Epithelial cell of esophagus (primary cell): ENCODE data around the gene UBE2Q1.
A peak's percentile ranks its signal among the peaks of the same experiment; 100 is the strongest.

Experiments used
- DNase-seq: peaks from one replicate; pipeline ENCODE4 v3.0.0; 2010; ENCODE audit warnings: low read depth
- H3K4me3 ChIP-seq: 2 replicates; pipeline ENCODE4 v1.5.1; 2011; ENCODE audit warnings: mild to moderate bottlenecking, low read length, control low read depth
- TF ChIP-seq, protein P1 (sequence below): IDR thresholded peaks from 2 replicates; pipeline ENCODE4 v1.5.1; 2011; ENCODE audit warnings: low read depth, mild to moderate bottlenecking, low read length, control low read depth, inconsistent platforms; ENCODE audit not compliant: insufficient read depth; ENCODE audit errors: missing control alignments

The UBE2Q1 gene

DNA sequence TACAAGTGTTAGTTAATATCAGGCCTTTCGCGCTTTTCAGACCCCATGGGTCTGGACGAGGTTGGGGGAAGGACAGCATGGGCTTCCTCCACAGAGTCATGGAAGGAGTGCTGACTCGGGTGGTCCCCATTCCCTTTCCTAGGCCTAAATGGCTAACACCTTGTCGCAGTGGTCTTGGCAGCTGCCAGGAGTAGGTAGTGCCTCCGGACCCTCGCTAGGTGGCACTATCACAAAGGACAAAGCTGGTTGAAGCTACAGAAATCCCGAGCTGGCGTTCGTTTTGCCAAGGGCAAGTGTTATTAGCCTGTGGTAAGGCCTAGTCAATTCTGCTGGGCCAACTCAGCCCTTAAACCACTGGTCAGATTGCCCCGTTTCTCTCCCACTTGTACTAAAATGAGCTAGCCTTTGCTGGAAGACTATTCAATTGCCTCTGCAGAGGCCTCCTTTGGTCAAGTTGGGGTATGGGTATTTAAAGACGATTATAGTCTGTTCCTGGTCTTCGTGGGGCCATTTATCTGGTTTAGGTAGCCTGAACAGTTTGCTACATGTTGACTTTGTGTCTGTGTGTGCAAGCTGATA, 1.1 kb upstream of the UBE2Q1 start:
- H3K4me3 ChIP-seq: peak overlapping the region; percentile 82
- DNase-seq: peak; percentile 92
- TF ChIP-seq, protein P1, sequence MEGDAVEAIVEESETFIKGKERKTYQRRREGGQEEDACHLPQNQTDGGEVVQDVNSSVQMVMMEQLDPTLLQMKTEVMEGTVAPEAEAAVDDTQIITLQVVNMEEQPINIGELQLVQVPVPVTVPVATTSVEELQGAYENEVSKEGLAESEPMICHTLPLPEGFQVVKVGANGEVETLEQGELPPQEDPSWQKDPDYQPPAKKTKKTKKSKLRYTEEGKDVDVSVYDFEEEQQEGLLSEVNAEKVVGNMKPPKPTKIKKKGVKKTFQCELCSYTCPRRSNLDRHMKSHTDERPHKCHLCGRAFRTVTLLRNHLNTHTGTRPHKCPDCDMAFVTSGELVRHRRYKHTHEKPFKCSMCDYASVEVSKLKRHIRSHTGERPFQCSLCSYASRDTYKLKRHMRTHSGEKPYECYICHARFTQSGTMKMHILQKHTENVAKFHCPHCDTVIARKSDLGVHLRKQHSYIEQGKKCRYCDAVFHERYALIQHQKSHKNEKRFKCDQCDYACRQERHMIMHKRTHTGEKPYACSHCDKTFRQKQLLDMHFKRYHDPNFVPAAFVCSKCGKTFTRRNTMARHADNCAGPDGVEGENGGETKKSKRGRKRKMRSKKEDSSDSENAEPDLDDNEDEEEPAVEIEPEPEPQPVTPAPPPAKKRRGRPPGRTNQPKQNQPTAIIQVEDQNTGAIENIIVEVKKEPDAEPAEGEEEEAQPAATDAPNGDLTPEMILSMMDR: peak; percentile 98

DNA sequence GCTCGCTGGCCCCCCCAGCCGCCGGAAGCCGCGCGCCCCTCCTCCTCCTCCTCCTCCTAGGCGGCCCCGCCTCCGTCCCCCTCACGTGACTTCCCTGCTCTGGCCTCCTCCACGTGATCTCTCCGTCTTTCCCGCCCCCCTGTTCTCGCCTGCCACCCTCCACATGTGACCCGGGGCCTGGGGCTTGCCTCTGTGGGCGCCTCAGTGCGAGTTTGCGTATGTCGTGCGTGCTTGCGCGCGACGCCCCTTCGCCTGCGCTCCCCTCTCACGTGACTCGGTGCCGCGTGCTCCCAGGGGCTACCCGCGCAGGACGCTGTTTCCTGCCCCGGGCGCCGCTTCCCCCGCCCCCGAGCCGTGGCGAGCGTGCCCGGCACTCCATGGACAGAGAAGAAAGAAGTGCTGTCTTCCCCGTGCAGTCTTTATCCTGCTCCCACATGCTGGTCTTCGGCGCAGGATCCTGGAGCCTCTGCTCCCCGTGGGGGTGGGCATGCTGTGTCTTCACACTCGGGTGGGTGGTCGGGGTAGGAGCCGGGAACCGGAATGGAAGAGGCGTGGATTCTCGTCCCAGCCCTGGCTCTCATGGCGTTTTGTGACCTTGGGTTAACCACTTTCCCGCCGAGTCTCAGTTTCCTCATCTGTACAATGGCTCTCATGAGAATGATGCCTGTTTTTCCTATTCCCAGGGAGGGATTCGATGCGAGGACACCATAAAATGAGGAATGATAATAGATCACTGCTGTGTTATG, 431 bp upstream of the UBE2Q1 start:
- DNase-seq: peak; percentile 98
- H3K4me3 ChIP-seq: peak overlapping the region; percentile 82
- TF ChIP-seq, protein P1: no peak

DNA sequence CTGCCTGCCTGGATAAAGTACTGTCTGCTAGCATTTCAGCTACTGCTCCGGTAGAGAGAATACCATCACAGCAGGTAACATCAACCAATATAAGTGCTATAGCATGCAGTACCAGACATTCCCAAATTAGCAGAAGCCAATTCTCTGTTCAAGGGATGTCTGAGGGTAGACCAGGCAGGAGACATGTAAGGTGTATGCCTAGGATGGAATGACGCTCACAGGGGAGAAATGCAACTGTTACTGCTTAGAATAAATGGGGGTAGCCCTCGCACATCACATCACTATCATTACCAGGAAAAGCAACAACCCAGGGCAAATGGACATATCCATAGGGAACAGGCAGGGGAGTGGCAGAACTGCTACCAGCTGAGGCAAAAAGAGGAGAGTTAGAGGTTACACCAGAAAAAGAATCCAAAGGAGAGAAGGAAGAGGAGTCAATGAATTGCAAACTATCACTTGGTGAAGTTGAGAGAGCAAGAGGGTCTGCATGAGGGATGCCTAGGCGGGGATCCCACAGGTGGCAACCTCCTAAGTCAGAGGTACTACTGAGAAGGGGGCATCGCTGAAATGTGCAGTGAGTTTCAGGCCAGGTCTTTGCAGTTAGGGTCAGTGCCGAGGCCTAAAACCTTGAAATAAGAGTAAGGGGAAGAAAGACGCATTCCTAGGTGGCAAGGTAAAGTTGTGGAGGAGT, 1.1 kb downstream of the UBE2Q1 start:
- no peak for DNase-seq
- TF ChIP-seq, protein P1: no peak
- peak overlapping the region; percentile 82 for H3K4me3 ChIP-seq

DNA sequence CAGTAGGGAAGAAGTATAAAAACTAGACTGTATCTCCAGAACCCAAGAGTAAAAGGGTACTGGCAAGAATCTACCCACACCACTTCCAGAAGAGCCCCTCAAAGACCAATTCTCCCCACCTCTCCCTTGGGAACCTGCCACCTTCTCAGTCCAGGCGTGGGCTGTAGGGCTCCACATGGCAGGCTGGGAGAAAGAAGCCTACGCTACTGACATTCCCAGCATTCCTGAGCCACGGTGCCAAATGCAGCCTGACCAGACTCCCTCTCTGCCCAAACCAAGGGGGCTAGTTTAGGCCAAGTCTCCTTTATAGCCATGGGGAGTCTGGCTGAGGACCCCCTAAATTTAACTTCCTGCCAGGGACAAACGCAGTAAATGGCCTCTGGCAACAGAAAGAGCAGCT, 2.0 kb downstream of the UBE2Q1 start:
- peak overlapping the region; percentile 82 for H3K4me3 ChIP-seq
- DNase-seq: no peak
- TF ChIP-seq, protein P1: no peak

DNA sequence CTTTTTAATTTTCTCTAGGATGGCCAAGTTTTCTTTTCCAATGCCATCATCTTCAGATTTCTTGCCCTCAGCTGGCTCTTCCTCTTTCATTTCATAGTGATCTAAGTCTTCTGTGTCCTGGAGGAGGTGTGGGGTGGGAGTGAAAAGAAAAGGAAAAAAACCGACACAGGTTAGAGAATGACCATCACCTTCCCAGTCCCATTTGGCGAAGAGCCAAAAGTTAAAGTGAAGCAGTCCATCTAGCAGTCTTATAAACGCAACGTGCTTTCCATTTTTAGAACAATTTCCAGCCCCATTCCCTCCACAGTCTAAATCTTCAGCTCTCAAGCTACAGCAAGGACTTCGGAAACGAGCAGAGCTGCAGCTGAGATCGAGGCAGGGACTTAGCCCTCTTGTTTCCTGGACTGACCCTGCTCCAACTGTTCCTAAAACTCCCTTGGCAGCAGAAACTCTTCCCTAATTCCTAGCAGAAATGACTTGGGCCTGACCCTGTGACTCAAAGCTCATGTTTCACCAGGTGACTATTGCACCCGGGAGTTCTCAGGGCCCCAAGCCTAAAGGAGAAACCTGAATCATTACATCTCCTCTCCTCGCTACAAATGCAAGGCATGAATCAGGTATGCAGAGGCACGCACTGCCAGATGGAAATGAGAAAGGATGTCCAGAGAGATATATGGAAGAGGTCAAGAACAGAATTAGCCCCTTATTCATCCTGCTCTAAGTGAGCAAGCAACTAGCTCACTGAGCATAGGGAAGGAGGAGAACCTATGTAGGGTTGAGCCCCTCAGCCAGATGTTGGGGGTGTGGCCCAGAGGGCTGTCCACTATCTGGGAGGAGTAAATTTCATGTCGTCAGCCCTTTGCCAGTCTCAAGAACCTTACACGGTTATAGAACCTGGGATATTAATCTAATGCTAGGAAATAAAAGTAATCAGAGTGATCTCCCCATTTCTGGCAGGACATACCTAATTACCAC, 5.1 kb downstream of the UBE2Q1 start:
- TF ChIP-seq, protein P1: no peak
- no peak overlapping the region for H3K4me3 ChIP-seq
- peak; percentile 85 for DNase-seq

DNA sequence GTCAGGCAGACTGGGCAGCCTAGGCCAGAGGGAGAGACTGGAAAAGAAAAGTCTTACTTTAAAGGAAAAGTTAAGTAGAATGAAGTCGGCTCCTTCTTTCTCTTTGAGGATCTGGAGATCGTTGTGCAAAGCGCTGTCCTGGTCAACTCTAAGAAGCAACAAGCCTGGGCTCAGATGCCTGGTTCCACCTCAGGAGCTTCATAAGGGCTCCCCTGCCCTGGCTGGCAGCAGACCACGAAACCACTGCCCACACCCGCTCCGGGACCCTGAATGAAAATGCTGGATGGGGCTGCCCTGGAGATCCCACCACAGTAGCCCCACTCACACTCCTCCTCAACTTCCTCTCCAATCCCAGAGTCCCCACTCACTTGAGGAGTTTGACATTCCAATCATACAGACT, 6.4 kb downstream of the UBE2Q1 start:
- TF ChIP-seq, protein P1: no peak
- no peak for DNase-seq

More for the DNA sequence above, 6.4 kb downstream of the UBE2Q1 start:
- H3K4me3 ChIP-seq: no peak overlapping the region
